Myocyte (in vitro differentiated cells): ENCODE measurements around the gene PPP1R12C. TPM values are rescaled to one million over a fixed set of nuclear protein-coding genes. Genes with fewer than 3 reads are reported as not detected.

ENCODE experiments used
- DNase-seq: peaks from one replicate; pipeline ENCODE4 v3.0.0-alpha.2; 2012; ENCODE audit warnings: low read depth
- total RNA-seq: library from RNA; depleted of rRNA; stranded (reverse); fragments of >200 nt; gene quantifications from 2 replicates; pipeline ENCODE4 v1.2.3, GENCODE V29; 2014

The PPP1R12C gene
- total RNA-seq, 1 donor from 2014 or later, result 43.5 TPM

DNA sequence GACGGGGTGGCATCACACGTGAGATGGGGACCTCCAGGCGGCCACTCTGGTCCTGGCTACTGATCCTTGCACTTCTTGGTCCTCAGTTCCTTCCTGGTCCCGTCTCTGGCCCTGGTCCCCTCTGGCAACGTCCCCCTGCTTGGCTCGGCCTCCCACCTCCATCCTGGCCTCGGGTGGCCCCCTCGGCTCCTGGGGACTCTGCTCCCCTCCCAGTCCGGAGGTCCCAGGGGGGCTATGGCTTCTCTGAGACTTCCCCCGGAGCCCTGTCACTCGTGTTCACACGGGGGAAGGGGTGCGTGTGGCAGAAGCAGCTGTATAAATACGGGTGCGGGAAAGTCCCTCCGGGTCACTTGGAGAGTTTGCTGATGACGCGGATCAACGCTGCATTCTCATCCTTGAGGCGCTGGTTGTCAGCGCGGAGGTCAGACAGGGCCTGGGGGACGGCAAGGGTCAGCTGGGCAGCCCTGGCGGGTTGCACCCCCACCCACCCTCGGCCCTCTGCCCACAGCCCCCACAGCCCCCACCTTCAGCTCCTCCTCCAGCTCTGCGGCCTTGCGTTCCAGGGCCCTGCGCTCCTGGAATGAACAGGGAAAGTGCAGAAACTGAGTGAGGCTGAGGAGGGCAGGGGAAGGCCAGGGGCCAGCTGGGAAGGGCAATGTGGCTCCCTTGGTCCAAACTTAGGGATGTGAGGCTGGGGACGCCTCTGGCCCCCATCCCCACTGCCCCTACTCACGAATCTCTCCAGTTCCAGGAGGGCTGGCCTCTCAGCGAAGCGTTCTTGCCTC, 26.1 kb downstream of the PPP1R12C start:
- no peak for DNase-seq

- no peak for DNase-seq
These were observed 26.9 kb downstream of the PPP1R12C start for GRCh38 chr19:55090564-55090963.

- no peak for DNase-seq
These were observed 28.0 kb downstream of the PPP1R12C start for GRCh38 chr19:55089342-55089944.

DNA sequence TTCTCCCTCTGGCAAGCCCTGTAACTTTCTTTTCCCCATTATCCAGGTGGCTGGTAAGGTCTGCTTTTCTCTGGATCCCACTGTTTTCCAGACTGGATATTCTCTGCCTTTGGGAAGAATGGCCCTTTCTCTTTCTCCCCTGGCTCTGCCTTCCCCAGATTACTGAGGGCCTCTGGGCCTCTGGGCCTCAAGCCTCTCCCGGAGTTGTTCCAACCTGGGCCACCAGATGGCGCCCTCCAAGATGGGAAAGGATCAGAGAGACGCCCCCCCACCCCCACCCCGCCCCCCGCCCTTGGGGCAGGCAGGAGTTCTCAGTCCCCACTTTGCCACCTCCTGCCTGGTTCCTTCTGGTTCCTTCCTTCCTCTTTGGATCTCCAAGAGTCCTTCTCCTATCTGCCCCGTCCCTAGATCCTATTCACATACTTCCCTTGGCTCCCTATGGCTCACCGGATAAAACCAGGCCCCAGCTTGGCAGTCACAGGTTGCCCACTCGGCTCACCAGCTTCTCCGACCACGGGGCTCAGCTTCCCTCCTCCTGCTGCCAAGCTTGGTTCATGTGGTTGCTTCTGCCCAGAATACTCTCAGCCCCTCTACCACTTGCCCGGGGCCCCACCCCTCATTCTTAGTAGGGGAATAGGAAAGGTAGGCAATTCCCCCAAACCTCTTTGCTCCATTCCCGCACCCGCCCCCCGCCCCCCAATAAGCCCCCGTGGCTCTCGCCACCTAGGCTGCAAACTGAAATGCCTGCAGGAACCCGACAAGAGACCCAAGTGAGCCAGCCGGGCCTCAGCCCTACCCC, 28.7 kb downstream of the PPP1R12C start:
- DNase-seq, result peak; percentile 80

DNA sequence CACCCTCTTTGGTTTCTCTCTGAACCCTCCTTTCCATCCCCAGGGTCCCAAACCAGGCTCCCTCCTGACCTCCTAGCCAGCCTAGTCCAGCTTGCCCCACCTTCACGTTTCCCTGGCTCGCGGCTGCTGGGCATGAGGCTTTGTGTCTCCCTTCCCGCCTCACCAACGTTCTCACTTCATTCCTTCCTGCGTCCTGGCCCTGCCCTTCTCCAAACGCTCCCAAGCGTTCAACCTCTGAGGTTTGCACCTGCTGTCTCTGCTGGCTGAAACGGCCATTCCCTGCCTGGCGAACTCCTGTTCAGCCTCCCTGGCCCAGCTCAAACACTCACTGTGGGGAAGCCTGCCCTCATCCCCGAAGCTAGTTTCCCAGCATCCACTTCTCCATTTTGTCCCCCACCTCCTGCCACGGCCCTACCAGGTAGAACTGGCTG, 29.4 kb downstream of the PPP1R12C start:
- DNase-seq, result no peak

DNA sequence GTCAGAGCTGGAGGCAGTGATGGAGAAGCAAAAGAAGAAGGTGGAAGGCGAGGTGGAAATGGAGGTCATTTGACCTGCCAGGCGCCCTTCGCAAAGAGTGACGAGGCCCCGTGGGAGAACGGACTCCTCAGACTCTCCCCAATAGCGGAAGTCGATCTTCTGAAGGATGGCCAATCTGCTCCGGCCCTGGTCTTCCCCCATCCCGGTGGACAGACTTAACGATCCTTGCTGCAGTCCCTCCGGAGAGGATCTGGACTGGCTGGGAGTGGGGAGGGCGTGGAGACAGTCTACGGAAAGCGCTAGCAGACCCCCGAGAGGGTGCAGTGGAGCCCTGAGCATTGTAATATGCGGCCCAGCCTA, 29.9 kb downstream of the PPP1R12C start:
- no peak for DNase-seq

GRCh38 chr19:55086730-55087541, 30.5 kb downstream of the PPP1R12C start:
- DNase-seq, result peak; percentile 88

- peak; percentile 31 for DNase-seq
These were observed 31.3 kb downstream of the PPP1R12C start for GRCh38 chr19:55085923-55086715.

DNA sequence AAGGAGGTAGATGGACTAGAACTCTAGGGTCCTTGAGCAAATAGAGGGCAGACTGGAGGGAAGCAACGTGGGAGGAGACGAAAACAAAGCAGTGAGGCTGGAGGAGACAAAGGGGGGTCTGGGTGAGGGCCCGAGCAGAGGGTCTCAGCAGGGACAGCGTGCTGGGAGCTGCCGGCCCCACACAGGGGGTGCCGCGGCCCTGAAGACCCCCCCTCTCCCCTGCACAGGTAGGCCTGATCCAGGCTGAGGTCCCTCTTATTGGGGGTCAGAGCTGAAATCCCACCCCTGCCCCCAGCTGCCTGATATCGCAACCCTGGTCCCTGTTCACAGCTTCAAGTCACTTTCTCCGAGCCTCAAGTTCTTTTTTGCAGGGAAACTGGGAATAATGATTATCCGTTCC, 33.0 kb downstream of the PPP1R12C start:
- DNase-seq, result no peak

GRCh38 chr19:55083004-55083850, 34.2 kb downstream of the PPP1R12C start:
- no peak for DNase-seq

DNA sequence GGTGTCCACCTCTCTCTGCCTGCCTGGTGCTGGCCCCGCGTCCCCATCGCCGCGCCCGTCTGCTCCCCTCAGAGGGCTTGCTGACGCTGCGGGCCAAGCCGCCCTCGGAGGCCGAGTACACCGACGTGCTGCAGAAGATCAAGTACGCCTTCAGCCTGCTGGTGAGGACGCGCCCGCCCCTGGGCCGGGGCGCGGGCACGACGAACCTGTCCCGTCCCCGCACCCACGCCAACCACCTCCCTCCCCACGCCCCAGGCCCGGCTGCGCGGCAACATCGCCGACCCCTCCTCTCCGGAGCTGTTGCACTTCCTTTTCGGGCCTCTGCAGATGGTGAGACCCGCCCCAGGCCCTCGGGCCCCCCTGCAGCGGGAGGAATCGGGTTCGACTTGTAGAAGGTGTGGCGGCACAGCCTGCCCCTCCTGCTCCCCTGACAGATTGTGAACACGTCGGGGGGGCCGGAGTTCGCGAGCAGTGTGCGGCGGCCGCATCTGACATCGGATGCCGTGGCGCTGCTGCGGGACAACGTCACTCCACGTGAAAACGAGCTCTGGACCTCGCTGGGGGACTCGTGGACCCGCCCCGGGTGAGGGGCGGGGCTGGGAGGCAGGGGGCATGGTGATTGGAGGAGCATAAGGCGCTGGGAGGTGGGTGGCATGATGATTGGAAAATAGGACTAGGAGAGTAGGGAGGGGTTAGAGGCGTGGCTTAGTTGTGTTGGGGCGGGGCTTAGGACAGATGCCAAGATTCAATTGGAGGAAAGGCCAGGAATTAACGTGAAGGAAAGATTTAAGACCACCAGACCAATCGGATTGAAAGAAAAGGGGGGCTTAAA, 35.2 kb downstream of the PPP1R12C start:
- DNase-seq, result no peak

DNA sequence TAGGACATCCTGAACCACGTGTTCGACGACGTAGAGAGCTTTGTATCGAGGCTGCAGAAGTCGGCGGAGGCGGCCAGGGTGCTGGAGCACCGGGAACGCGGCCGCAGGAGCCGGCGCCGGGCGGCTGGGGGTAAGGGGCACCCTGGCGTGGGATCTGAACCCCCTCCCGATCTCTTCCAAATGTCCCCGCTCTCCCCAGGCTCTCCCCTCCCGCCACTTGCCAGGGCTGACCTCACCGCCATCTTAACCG, 35.7 kb downstream of the PPP1R12C start:
- no peak for DNase-seq

GRCh38 chr19:55080968-55081769, 36.3 kb downstream of the PPP1R12C start:
- DNase-seq, result peak; percentile 36

DNA sequence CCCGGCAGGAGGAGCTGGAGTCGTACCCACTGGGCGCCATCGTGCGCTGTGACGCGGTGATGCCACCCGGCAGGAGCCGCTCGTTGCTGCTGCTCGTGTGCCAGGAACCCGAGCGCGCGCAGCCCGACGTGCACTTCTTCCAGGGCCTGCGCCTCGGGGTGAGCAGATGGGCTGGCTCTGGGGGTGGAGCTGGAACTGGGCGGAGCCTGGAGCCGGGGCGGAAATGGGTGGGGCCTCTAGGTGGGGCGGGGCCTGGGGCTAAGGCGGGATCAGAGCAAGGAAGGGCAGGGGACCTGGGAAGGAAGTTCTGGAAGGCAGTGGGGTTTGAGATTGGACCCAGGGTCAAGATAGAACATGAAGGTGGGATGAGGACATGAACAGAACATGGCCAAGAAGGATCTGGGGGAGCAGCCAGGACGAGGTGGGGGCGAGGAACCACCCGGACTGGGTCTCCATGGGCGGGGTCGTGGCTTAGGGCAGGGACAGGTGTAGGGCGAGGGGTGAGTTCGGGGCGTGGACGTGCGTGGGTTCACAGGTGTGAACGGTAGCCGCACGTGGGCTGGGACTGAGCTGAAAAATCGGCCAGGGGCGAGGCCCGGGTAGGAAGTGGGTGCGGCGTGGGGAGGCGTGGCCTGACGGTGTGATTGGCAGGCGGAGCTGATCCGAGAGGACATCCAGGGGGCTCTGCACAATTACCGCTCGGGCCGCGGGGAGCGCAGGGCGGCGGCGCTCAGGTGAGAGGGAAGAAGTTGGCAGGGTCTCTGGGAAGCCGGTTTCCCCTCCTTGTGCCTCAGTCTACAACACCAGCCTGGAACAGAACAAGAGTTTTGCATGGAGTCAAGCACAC, 37.1 kb downstream of the PPP1R12C start:
- DNase-seq, result peak; percentile 28

DNA sequence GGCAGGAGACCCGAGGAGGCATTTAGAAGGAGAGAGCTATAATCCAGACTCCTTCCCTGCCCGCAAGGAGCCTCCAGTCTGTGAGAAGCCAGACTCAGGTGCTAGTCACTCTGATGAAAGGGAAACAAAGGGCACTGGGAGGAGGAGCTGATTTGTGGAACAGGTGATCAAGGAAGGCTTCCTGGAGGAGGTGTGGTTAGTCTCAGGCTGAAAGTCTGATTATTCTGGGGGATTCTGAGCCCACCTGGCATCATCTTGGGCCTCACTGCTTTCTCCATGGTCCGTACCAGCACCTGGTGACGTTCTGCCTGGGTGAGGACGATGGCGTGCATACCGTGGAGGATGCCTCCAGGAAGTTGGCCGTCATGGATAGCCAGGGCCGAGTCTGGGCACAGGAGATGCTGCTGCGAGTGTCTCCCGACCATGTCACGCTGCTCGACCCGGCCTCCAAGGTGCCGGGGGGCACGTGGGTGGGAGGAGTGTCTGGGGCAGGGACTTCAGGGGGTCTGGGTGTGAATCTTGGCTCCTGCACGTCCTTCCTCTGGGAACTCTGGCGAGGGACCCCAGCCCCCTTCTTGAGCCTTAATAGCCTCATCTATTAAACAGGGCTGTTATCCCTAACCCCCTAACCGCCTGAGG, 37.9 kb downstream of the PPP1R12C start:
- DNase-seq, result no peak

- no peak for DNase-seq
These were observed 38.4 kb downstream of the PPP1R12C start for GRCh38 chr19:55078996-55079395.

DNA sequence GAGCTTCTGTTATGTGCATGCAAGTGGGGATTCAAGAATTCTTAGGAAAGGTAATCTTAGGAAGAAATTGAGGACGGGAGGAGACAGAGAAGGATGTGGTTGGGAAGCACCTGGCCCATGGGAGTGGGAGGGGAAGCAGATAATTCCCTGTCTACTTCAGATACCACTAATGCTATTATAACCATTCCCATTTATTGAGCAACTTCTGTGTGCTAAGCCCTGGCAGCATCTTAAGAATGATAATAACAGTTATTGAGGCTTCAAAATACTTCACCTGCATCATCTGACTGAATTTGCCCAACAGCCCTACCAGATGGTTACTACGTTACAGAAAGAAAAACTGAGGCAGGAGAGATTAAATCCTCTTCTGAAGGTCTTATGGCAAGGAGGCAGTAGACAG, 40.3 kb downstream of the PPP1R12C start:
- no peak for DNase-seq
